GM10847 (cell line): Measurements from ENCODE around the gene MPPED2.

ENCODE experiments used
- POLR2A ChIP-seq: IDR thresholded peaks from 2 replicates; pipeline ENCODE4 v1.6.1; 2011; ENCODE audit not compliant: insufficient read length; ENCODE audit errors: extremely low read depth

Gene MPPED2

GRCh38 chr11:30585125-30585891 is 845 bp downstream of the MPPED2 start:
- no peak for TF ChIP-seq POLR2A

GRCh38 chr11:30583476-30584280 is 2.5 kb downstream of the MPPED2 start:
- TF ChIP-seq POLR2A = no peak

- no peak for TF ChIP-seq POLR2A
Measured at GRCh38 chr11:30582726-30583125, 3.4 kb downstream of the MPPED2 start.

- no peak for TF ChIP-seq POLR2A
Measured at GRCh38 chr11:30581675-30582074, 4.5 kb downstream of the MPPED2 start.

GRCh38 chr11:30580573-30580972 is 5.6 kb downstream of the MPPED2 start:
- TF ChIP-seq POLR2A = no peak

GRCh38 chr11:30579415-30580175 is 6.6 kb downstream of the MPPED2 start:
- TF ChIP-seq POLR2A = no peak

GRCh38 chr11:30578406-30578805 is 7.7 kb downstream of the MPPED2 start:
- no peak for TF ChIP-seq POLR2A

GRCh38 chr11:30573951-30574350 is 12.2 kb downstream of the MPPED2 start:
- no peak for TF ChIP-seq POLR2A

GRCh38 chr11:30568931-30569330 is 17.2 kb downstream of the MPPED2 start:
- no peak for TF ChIP-seq POLR2A

- no peak for TF ChIP-seq POLR2A
Measured at GRCh38 chr11:30567644-30568043, 18.5 kb downstream of the MPPED2 start.

- no peak for TF ChIP-seq POLR2A
Measured at GRCh38 chr11:30567120-30567519, 19.0 kb downstream of the MPPED2 start.

- no peak for TF ChIP-seq POLR2A
Measured at GRCh38 chr11:30566482-30566881, 19.7 kb downstream of the MPPED2 start.

GRCh38 chr11:30565027-30565426 is 21.1 kb downstream of the MPPED2 start:
- TF ChIP-seq POLR2A = no peak

GRCh38 chr11:30561691-30562415 is 24.3 kb downstream of the MPPED2 start:
- TF ChIP-seq POLR2A = no peak
